NCI-H1092 treated with DMSO at 0.1 percent for 48 hours (cell line): ENCODE results near the gene ZNF621.
A peak's percentile ranks its signal among the peaks of the same experiment; 100 is the strongest.

Source experiments
- DNase-seq: peaks from one replicate; lab custom pipeline; 2025; lab: John Stamatoyannopoulos, UW

Gene ZNF621

GRCh38 chr3:40524568-40525285 lies at the start of gene ZNF621:
TSS of gene ZNF621 (plus strand) at chr3:40524960. CDS start at chr3:40525841, 881 bp downstream.
- DNase-seq, result peak; percentile 65

- peak; percentile 41 for DNase-seq
Measured at GRCh38 chr3:40476478-40477470, 48.0 kb upstream of the ZNF621 start, which contains the start of gene ZNF619. TSS of gene ZNF619 (plus strand) at chr3:40477122. CDS start at chr3:40477980, 858 bp downstream.

- no peak for DNase-seq
Measured at GRCh38 chr3:40477666-40478065, 47.1 kb upstream of the ZNF621 start.

GRCh38 chr3:40487172-40487571 lies 37.6 kb upstream of the ZNF621 start:
- no peak for DNase-seq

- no peak for DNase-seq
Measured at GRCh38 chr3:40490916-40491315, 33.8 kb upstream of the ZNF621 start.

- no peak for DNase-seq
Measured at GRCh38 chr3:40494698-40495097, 30.1 kb upstream of the ZNF621 start.

- DNase-seq, result no peak
Measured at GRCh38 chr3:40497288-40497687, 27.5 kb upstream of the ZNF621 start.

GRCh38 chr3:40499952-40500351 lies 24.8 kb upstream of the ZNF621 start:
- DNase-seq, result no peak

- DNase-seq, result no peak
Measured at GRCh38 chr3:40502034-40502433, 22.7 kb upstream of the ZNF621 start.

GRCh38 chr3:40504636-40505430 lies 19.9 kb upstream of the ZNF621 start:
- no peak for DNase-seq

GRCh38 chr3:40505599-40506462 lies 18.9 kb upstream of the ZNF621 start, which contains the start of gene ZNF620:
TSS of gene ZNF620 (plus strand) at chr3:40506039. CDS start at chr3:40506353, 314 bp downstream.
- peak; percentile 89 for DNase-seq

GRCh38 chr3:40511031-40511718 lies 13.6 kb upstream of the ZNF621 start:
- DNase-seq, result no peak

GRCh38 chr3:40516201-40516600 lies 8.6 kb upstream of the ZNF621 start:
- no peak for DNase-seq

GRCh38 chr3:40518067-40518466 lies 6.7 kb upstream of the ZNF621 start:
- no peak for DNase-seq

- DNase-seq, result no peak
Measured at GRCh38 chr3:40518848-40519247, 5.9 kb upstream of the ZNF621 start.

- no peak for DNase-seq
Measured at GRCh38 chr3:40521254-40521653, 3.5 kb upstream of the ZNF621 start.

GRCh38 chr3:40523781-40524180 lies 979 bp upstream of the ZNF621 start:
- DNase-seq, result no peak

- no peak for DNase-seq
Measured at GRCh38 chr3:40524222-40524567, 565 bp upstream of the ZNF621 start.

GRCh38 chr3:40528426-40528825 lies 3.7 kb downstream of the ZNF621 start:
- no peak for DNase-seq

GRCh38 chr3:40532252-40532651 lies 7.5 kb downstream of the ZNF621 start:
- no peak for DNase-seq
